Measurements from ENCODE around the gene SNX27. TPM values are rescaled to one million over a fixed set of nuclear protein-coding genes. Genes with fewer than 3 reads are reported as not detected.

Gene SNX27
- total and polyA plus RNA-seq, 2 donors (not counting 3 experiments of a cell fraction or from before 2014, with no cell fraction given): 8.1 to 24.9 TPM

- Histone ChIP-seq H3K79me2 (ENCODE audit: control insufficient read depth, insufficient read depth, low read length) (no peaks in the 10 kb centered on the region), H3K4me1 (ENCODE audit: control insufficient read depth, extremely low read depth, insufficient read depth, low read length) (no peaks in the 10 kb centered on the region), H3K36me3 (ENCODE audit: control insufficient read depth in 2 of 2, extremely low read depth in 1 of 2, insufficient read depth in 2 of 2, low read length in 2 of 2) (no peaks in the 10 kb centered on the region), H3K4me3 (replicated peaks in 1 of 3; ENCODE audit: insufficient read depth in 1 of 3, low read depth in 1 of 3, low read length in 3 of 3) (no peak overlapping the region), H3K27ac (ENCODE audit: insufficient read depth, low read depth, low read length) (no peak overlapping the region), H3K9me1 (replicated peaks; ENCODE audit: control insufficient read depth, extremely low read depth, insufficient read depth, low read length) (no peaks in the 10 kb centered on the region), H3K9me3 (replicated peaks; ENCODE audit: control insufficient read depth, insufficient read depth, low read length) (no peaks in the 10 kb centered on the region), H4K20me1 (replicated peaks; ENCODE audit: control insufficient read depth, extremely low read depth, insufficient read depth, low read length) (no peaks in the 10 kb centered on the region), H3K27me3 (ENCODE audit: control insufficient read depth in 2 of 2, insufficient read depth in 2 of 2, low read length in 2 of 2) (peaks cover 26 to 35% of the 10 kb centered on the region in 2 experiments), H2AFZ (ENCODE audit: low read depth, low read length) (no peak overlapping the region), H3K9ac (replicated peaks; ENCODE audit: extremely low read depth, insufficient read depth, low read length) (no peak overlapping the region), H3K4me2 (ENCODE audit: insufficient read depth, low read length) (no peak overlapping the region)
- intact Hi-C loops (cut with micrococcal nuclease): no loop called here
- dilution Hi-C loops (cut with MboI; ENCODE audit: extremely low pct_ligation_motif_present, low sequenced_read_pairs): no loop called here
- no TSS peak for BruUV-seq (replicated peaks)
- POLR2A ChIA-PET: no interaction called here
- no peak for FAIRE-seq
- DNase-seq (ENCODE audit: low read depth, low spot score): no peak
- no peak for TF ChIP-seq MYC (IDR thresholded peaks at IDR 0.05; ENCODE audit: low read depth, low read length)
- TF ChIP-seq, protein P1, sequence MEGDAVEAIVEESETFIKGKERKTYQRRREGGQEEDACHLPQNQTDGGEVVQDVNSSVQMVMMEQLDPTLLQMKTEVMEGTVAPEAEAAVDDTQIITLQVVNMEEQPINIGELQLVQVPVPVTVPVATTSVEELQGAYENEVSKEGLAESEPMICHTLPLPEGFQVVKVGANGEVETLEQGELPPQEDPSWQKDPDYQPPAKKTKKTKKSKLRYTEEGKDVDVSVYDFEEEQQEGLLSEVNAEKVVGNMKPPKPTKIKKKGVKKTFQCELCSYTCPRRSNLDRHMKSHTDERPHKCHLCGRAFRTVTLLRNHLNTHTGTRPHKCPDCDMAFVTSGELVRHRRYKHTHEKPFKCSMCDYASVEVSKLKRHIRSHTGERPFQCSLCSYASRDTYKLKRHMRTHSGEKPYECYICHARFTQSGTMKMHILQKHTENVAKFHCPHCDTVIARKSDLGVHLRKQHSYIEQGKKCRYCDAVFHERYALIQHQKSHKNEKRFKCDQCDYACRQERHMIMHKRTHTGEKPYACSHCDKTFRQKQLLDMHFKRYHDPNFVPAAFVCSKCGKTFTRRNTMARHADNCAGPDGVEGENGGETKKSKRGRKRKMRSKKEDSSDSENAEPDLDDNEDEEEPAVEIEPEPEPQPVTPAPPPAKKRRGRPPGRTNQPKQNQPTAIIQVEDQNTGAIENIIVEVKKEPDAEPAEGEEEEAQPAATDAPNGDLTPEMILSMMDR (IDR thresholded peaks at IDR 0.05; ENCODE audit: extremely low read depth in 1 of 2, insufficient read depth in 1 of 2, low read depth in 1 of 2, low read length in 2 of 2): no peak
- no peak for TF ChIP-seq POLR2AphosphoS5 (IDR thresholded peaks at IDR 0.05; ENCODE audit: insufficient read depth, low read depth, low read length)
- TF ChIP-seq GATA2 (IDR thresholded peaks at IDR 0.05; ENCODE audit: insufficient read depth, insufficient read length, low read depth, low read length): no peak
- TF ChIP-seq POLR2A (IDR thresholded peaks at IDR 0.05; ENCODE audit: low read depth, low read length): no peak
- TF ChIP-seq JUN (IDR thresholded peaks at IDR 0.05; ENCODE audit: borderline replicate concordance, insufficient read depth, insufficient read length, low read depth): no peak
- TF ChIP-seq FOS (IDR thresholded peaks at IDR 0.05; ENCODE audit: borderline replicate concordance, insufficient read depth, low read length): no peak
- no peak for TF ChIP-seq EZH2 (IDR thresholded peaks at IDR 0.05; ENCODE audit: borderline replicate concordance, low read depth, low read length, severe bottlenecking)
- TF ChIP-seq, protein P2, sequence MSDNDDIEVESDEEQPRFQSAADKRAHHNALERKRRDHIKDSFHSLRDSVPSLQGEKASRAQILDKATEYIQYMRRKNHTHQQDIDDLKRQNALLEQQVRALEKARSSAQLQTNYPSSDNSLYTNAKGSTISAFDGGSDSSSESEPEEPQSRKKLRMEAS (IDR thresholded peaks at IDR 0.05; ENCODE audit: insufficient read depth, insufficient read length): no peak
- CTCF ChIA-PET: interaction anchor here (1.0 to 1.3 kb wide), 2 partner anchors 13 to 21 kb away, joined by 3 to 4 read pairs; no protein-coding TSS in a partner anchor
These were observed 102.0 kb downstream of the SNX27 start for GRCh38 chr1:151713874-151714273.

All from endothelial cell of umbilical vein (primary cell).